ENCODE measurements around the gene CXCL8. TPM values are rescaled to one million over a fixed set of nuclear protein-coding genes. Genes with fewer than 3 reads are reported as not detected.

CXCL8 gene
- total and polyA plus RNA-seq, 9 of the 15 experiments (the other 6 are each of a cell fraction or from before 2014, with no cell fraction given): 1.6 to 7.7 (median 3.3) TPM

GRCh38 chr4:73740353-73740778, at the start of gene CXCL8 (continued):
- TF ChIP-seq ZHX1 (conservative IDR thresholded peaks at IDR 0.05; ENCODE audit: low read length) (no peak), POLR2B (IDR thresholded peaks at IDR 0.05; ENCODE audit: low read depth, partially characterized antibody) (peak; percentile 49), NONO (IDR thresholded peaks at IDR 0.05; ENCODE audit: low read depth in 2 of 2, low read length in 1 of 2) (no peak), POLR2AphosphoS5 (IDR thresholded peaks at IDR 0.05; ENCODE audit: control insufficient read depth, insufficient read depth, low read depth, low read length) (peak; percentile 57; the same call in 1 of the 2 replicates), U2AF2 (optimal IDR thresholded peaks at IDR 0.05; ENCODE audit: low read depth, low read length) (no peak), ZNF592 (IDR thresholded peaks at IDR 0.05) (no peak; the same call in 1 of the 2 replicates), BCL6 (CRISPR knock-in tag; IDR thresholded peaks at IDR 0.05) (no peak), MTF1 (CRISPR knock-in tag; IDR thresholded peaks at IDR 0.05; ENCODE audit: borderline replicate concordance) (no peak), ZNF354B (CRISPR knock-in tag; IDR thresholded peaks at IDR 0.05) (no peak), HCFC1 (IDR thresholded peaks at IDR 0.05; ENCODE audit: low read depth, low read length) (no peak), EP300 (IDR thresholded peaks at IDR 0.05; ENCODE audit: low read length) (no peak), ERF (CRISPR knock-in tag; IDR thresholded peaks at IDR 0.05) (no peak), TEAD2 (tag; IDR thresholded peaks at IDR 0.05) (no peak), REST (IDR thresholded peaks at IDR 0.05; ENCODE audit: borderline replicate concordance) (no peak), REST (CRISPR knock-in tag; IDR thresholded peaks at IDR 0.05; ENCODE audit: low read depth) (no peak)
